HG03460 (cell line): ENCODE results near the gene KCNAB3.

Experiments used
- ATAC-seq: cut with Tn5 transposase; IDR thresholded peaks from one replicate; pipeline ENCODE4 v1.9.1; 2021; ENCODE audit not compliant: unreplicated experiment

The KCNAB3 gene

DNA sequence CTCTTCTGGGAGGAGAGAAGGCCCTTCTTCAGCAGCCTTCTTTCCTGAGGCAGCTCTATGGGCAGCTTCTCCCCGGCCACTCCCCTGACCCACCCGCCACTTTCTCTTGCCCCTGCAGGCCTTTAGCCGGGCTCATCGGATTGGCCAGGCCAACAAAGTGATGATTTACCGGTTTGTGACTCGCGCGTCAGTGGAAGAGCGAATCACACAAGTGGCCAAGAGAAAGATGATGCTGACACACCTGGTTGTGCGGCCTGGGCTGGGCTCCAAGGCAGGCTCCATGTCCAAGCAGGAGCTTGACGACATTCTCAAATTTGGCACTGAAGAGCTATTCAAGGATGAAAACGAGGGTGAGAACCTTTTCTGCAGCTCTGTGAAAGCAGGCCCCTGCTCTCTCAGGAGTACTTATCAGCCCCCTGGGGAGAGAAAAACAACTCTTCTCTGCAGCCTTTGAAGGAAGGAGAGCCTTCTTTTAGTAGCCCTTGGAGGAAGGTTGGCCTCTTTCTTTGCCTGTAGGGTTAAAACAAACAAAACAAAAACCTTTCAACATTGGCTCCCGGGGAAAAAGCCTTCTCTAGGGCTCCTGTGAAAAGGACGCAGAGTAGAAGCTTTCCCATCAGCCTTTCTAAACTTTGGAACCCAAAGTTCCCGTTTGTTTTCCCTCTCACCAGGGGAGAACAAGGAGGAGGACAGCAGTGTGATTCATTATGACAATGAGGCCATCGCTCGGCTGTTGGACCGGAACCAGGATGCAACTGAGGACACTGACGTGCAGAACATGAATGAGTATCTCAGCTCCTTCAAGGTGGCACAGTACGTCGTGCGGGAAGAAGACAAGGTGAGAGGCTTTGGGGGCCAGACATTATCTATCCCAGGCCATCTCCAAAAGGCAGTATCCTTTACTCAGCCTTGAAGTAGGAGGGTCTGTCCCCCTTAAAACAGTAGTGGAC, 26.2 kb downstream of the KCNAB3 start:
- ATAC-seq, result no peak

DNA sequence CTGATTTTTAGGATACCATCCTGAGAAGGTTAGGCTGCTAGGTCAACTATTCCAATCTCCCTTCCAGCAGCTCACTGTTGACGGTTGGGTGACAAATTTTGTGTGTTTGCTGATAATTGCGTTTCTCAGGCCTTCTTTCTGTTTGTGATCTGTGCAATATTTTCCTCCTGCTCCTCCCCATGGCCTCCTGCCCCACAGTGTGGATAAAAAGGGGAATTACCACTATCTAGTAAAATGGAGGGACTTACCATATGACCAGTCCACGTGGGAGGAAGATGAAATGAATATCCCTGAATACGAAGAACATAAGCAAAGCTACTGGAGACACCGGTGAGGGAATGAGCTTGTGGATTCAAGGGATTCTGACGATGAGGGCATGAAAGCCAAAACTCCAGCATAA, 31.9 kb downstream of the KCNAB3 start:
- no peak for ATAC-seq

DNA sequence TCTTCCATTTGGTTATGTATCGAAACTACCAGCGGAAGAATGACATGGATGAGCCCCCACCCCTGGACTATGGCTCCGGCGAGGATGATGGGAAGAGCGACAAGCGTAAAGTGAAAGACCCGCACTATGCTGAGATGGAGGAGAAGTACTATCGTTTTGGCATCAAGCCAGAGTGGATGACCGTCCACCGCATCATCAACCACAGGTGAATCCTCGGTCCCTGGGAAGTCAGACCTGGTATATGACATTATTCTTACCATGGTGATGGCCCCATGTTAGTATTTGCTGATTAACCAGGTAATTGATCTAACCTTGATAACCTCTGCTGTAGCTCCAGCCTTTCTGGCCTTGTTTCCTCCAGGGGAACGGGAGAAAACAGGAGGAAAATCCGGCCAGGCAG, 32.6 kb downstream of the KCNAB3 start:
- no peak for ATAC-seq

DNA sequence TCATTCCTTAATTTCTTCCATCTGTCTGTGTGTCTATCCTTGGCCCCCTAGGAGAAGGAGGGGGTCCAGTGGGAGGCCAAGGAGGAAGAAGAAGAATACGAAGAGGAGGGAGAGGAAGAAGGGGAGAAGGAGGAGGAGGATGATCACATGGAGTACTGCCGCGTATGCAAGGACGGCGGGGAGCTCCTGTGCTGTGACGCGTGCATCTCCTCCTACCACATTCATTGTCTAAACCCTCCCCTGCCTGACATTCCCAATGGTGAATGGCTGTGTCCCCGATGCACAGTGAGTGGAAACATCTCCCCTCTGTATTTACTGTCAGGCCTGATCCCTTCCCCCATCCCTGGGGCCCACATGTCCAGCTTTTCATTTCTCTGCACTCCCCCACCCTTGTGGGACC, 34.8 kb downstream of the KCNAB3 start:
- no peak for ATAC-seq

DNA sequence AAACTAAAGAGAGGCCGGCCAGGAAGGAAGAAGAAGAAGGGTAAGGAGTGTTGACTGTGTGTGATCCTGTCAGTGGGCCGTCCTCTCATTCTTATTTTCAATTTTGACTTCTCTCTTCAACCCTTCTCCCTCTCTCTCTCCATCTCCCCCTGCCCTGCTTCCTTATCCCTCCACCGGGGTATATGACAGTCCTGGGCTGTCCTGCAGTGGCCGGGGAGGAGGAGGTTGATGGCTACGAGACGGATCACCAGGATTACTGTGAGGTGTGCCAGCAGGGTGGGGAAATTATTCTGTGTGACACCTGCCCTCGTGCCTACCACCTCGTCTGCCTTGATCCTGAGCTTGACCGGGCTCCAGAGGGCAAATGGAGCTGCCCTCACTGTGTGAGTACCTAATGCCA, 35.4 kb downstream of the KCNAB3 start:
- ATAC-seq, result no peak

DNA sequence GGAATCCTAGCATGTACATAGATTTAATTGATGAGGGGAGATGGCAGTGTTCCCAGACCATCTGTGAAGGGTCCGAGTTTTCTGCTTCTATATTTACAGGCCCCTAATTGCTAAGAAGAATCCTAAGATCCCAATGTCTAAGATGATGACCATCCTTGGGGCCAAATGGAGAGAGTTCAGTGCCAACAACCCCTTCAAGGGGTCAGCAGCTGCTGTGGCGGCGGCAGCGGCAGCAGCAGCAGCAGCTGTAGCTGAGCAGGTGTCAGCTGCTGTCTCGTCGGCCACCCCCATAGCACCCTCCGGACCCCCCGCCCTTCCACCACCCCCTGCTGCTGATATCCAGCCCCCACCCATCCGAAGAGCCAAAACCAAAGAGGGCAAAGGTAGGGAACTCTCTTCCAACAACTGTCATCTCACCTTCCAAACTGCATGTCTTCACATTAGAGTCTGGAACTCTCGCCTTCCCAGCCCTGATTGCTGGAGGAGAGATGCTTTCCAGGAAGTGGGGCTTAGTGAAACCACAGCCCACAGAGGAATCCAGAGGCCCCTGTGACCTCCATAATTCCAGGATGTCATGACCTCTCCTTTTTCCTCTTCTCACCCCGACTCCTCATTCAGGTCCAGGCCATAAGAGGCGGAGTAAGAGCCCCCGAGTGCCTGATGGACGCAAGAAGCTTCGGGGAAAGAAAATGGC, 36.3 kb downstream of the KCNAB3 start:
- no peak for ATAC-seq

DNA sequence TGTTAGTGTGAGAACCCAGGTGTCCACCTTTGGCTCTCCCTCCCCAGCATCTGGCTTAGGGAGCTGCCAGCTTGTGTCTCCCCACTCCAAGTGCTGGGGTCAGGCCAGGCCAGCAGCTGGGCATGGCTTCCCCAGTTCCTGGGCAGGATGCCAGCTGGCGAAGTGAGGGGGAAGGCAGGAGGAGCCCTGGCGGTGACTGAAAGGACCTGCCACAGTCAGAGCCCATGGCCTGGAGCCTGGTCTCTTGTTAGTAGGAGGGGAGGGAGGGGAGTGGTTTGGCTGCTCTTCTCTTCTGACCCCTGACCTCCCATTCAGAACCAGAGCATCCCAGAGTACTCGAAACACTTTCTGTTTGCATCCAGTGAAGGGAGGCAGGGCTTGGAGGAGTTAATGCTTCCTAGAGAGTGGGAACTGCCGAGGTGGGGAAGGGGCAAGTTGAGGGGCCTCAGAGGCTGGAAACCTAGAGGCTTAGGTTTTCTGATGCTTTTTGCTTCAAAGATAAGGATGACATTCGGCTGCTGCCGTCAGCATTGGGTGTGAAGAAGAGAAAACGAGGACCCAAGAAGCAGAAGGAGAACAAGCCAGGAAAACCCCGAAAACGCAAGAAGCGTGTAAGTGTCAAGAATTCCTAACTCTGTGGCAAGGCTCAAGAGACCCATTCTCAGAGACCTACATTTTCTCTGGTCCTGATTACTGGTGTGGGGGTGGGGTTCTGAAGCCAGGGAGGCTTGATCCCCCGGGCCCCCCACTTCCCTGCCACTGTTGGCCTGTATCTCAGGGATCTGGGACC, 40.3 kb downstream of the KCNAB3 start:
- no peak for ATAC-seq

DNA sequence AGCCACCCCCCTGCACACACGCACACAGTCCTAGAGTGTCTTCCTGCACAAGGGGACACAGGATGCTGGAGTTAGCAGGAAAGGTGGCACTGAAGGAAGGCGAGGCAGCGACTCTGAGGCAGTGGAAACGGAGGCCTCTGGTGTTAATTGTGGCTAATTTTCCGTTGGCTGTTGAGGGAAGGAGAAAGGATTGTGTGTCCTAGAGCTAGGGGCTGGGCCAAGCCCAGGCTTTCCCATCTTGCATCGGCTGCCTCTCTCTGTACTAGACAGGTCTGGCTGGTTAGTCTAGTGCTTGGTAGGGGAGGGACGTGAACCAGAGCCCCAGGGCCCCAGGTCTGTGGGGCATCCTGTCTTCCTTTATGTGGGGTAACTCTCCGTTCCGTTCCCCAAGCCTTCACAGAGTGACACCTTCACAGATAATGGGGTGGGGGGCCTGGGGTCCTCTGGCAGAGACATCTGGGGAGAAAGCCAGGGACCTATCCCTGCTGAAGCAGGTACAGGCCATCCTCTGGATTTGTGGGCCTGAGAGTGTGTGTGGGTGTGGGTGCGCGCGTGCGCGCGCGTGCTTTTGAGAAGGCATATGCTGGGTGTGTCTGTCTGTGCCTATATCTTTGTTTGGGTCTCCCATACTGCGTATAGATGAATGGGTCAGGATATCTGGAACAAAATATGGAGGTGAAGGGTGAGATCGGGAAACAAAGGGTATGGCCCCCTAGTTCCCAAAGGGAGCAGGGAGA, 41.3 kb downstream of the KCNAB3 start, which contains the start of gene CHD3:
TSS of gene CHD3 (plus strand) at position 606 of the 737 bp plus-strand sequence. CDS start 212 bp downstream, outside the sequence.
- no peak for ATAC-seq

DNA sequence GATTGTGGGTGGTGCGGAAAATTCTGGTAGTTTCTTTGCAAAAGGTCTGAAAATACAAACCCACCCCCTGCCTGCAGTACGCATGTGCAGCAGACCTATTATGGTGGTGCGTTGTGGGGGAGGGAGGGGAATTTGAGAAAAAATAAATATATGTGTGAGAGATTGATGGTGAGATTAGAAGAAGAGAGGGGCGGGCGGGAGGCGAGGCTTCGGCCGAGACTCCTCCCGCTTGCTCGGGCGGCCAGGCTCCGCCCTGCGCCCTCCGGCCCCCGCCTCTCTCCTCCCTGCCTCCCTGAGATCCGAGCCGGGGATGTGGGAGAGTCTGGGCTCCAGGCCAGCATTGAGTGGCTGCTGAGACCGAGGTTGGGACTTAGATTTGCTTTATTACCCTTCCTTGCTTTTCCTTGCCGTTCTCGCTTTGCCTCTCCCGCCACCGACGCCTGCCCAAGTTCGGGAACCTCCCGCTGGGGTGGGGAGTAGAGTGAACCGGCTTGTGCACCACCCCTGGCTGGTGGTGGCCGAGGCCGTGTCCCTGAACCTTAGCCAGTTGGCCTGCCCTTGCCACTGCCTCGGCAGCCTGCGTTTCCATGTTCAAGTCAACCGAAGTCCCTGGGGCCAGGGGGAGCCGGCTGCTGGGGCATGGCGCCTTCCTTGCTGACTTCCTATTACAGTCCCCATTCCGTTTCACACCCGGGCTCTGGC, 42.0 kb downstream of the KCNAB3 start:
- peak; percentile 39 for ATAC-seq

DNA sequence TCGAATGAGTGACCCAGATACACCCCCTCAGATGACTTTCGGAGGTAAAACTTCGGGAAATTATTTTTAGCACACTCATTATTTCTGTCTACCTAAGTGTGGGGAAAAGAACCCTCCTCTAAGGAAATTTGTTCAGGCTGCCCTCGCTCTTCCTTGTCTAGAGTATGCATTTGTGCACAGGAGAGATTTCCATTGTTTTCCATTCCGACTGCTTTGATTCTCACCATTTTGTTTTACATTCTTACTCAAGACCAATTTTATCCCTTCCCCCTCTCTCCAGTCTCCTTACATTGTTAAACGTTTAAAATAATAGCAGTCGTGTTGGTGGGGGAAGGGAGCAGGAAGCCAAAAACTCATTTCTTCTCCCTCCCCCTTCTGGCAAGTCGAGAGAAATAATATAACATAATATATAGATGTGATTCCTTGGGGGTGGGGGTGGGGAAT, 42.6 kb downstream of the KCNAB3 start:
- no peak for ATAC-seq

DNA sequence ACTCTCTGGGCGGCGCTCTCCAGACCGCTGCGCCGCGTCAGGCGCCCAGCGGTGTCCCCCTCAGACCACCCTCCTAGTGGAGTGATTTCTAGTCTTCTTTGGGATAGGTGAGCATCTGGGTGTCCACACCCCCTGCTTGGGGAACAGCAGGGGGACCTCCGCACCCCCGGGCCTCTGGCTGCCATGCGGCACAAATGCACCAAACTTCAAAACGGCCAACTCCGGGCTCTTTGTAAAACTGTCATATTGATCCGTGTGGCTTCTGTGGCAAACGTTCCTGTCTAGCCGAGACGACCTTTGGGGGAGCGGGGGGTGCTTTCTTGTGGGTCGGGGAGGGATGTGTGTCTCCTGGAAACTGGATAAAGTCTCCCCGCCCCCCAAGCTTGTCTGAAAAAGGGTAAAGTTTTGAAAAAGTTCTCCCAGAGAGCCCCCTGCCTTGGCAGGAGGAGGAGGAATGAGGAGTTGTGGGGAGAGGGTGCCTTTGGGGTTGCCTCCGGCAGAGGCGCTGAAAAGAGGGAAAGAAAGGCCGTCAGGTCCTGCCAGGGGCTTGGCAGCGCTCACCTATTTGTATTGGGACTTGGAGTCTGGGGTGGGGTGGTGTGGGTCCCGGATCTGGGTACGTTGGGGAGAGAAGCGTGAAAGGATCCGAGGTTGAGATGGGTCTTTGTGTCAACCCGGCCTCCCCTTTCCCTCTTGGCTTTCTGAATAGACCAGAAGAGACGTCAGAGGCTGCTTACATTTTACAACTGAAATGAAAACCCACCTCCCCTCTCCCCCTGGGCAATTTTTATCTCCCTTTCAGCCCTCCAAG, 43.2 kb downstream of the KCNAB3 start:
- no peak for ATAC-seq

DNA sequence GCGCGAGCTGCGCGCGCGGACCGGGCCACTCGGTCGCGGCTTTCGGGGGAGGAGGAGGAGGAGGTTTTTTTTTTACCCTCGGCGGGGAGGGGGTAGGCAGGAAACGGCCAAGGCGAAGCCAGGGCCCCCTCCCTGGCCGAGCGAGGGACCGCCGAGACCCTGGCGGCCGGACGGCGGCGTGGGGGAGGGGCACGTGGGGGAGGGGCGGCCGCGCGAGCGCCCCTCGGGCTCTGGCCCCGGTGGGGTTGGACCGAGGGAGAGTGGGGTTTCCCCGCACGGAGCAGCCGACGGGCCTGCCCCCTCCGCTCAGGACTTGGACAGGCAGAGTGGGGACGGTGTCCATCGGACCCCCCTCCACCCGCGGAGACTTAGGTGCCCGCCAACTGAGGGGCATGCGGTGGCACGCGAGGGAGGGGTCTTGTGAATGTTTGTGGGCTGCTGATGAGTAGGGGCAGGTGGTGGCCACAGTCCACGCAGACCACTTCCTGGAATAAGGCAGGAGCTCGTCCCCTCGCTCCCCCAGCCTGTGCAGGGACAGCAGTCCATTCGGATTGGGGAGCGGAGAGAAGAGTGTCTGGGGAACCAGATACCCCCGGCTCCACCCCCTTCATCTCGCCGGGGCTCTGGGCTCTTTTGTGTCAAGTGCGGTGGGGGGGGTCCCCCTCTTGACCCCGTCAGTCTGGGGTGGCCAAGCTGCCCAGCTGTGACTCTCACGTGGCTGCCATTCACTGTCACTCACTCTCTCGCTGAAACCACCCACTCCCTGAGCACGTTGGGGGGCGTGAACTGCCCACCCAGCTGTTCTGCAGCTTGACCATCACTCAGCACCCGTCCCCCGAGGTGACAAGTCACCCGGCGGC, 44.1 kb downstream of the KCNAB3 start:
- ATAC-seq, result no peak

DNA sequence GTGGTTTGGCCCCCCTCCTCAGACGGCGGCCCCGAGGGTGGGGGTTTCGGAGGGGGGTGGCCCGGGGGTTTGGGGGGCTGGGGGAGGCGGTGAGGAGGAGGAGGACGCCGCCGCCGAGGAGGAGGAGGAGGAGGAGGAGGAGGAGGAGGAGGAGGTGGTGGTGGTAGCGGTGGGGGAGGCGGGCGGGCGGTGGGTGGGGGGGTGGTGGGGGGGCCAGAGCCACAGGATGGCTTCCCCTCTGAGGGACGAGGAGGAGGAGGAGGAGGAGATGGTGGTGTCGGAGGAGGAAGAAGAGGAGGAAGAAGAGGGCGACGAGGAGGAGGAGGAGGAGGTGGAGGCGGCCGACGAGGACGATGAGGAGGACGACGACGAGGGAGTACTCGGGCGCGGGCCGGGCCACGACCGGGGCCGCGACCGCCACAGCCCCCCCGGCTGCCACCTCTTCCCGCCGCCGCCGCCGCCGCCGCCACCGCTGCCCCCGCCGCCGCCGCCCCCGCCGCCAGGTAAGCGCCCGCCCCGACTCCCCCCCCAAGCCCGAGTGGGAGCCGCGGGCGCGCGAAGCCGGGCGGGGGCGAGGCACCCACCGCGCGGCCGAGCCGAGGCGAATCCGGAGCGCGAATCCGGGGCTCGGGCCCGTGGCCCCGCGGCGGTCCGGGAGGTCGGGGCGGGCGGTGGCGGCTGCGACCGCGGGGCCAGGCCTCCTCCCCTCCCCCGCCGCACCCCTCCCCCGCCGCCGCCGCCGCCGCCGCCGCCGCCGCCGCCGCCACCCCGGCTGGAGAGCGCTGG, 44.9 kb downstream of the KCNAB3 start:
- ATAC-seq, result no peak

DNA sequence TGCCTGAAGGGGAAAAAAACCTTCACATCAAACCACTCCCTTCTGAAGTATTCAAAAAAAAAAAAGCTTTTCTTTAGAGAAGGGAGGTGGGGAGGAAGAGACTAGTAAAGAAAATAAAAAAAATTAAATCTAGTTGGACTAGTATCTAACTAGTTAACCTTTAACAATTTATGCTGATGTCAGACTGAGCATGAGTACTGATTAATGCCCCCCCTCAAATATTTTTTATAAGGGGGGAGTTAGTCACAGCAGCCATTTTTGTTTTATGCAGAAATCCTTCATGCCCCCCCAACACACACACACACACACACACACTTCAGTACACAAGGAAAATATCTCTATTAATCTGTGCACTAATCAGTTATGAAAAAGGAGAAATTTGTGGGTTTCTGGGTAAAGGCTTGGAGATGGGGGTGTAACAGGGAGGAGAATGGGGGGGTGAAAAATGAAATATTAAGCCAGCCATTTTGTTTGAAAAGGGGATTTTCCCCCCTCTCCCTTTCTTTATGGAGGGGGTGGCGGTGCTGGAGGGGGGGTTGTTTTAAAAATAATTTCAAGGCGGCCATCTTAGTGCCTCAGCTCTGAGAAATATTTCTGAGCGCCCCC, 45.8 kb downstream of the KCNAB3 start:
- ATAC-seq, result no peak

DNA sequence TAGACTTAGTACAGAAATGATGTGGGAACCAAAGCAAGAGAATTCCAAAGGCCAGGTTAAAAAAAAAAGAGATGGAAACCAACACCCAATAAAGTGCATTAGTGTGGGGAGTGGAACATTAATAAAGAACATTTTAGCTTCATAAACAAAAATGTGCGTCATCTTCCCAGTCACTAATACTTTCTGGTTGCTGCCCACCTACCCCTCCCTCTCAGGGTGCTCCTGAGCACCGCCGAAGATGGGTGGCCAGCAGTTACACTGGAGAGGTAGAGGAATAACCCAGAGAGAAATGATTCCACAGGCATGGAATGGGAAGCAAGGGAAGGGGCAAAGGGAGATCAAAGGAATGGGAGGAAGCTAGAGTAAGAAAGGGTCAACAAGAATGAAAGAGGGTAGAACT, 47.0 kb downstream of the KCNAB3 start:
- ATAC-seq, result no peak

DNA sequence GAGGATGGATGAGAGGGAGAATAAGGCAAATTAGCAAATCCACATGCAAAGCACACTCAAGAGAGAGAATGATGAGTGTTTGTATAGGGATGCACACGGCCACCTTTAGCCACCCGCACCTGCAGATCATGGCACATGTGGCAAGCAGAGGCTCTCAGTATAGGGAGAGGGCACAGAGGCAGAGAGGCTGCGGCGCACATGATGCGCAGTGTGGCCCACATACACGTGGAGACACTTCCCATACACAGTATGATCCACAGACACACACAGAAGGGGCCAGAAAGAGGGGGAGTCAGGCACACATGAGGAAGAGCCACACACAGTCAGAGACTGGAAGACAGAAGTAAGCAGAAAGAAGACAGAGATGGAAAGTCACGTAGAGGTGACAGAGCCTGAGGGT, 47.6 kb downstream of the KCNAB3 start:
- ATAC-seq, result no peak
